ENCODE results near the gene S100A14.

DNA sequence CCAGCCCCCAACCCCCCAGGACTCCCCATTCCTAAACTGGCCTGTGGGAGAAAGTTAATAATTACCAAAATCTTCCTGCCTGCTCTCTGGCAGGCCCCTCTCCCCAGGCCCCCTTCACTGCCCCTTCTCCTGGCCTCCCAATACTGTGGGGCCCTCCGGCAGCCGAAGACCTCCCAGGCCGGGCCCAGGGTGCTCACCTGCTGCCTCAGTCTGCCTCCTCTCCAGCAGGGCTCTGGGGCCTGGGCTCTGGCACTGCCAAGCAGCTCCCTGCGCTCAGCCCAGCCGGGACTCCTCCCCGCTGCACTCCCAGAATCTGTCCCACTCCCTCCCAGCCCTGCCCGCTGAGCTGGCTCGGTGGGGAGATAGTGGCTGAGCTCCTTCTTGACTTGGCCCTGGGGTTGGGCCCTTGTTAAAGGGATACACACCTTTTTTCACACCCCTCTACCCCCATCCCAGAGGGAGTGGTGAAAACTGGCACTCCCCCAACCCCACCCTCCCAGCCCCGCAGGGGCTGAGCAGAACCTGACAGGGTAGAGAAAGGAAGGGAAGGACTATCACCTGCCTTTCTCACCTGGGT is 3.3 kb downstream of the S100A14 start, which contains the start of gene S100A16:
- TF ChIP-seq, protein P1, sequence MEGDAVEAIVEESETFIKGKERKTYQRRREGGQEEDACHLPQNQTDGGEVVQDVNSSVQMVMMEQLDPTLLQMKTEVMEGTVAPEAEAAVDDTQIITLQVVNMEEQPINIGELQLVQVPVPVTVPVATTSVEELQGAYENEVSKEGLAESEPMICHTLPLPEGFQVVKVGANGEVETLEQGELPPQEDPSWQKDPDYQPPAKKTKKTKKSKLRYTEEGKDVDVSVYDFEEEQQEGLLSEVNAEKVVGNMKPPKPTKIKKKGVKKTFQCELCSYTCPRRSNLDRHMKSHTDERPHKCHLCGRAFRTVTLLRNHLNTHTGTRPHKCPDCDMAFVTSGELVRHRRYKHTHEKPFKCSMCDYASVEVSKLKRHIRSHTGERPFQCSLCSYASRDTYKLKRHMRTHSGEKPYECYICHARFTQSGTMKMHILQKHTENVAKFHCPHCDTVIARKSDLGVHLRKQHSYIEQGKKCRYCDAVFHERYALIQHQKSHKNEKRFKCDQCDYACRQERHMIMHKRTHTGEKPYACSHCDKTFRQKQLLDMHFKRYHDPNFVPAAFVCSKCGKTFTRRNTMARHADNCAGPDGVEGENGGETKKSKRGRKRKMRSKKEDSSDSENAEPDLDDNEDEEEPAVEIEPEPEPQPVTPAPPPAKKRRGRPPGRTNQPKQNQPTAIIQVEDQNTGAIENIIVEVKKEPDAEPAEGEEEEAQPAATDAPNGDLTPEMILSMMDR (IDR thresholded peaks at IDR 0.05) = no peak
- peak in 1 of 2 donors; percentile 63 for TF ChIP-seq POLR2A (IDR thresholded peaks at IDR 0.05)

Data from adrenal gland (tissue), 5 donors.